Spleen (tissue), 7 donors: ENCODE measurements around the gene MRPL49.

Source experiments
- CTCF ChIP-seq, 11 experiments: fragments of 200-600 bp in 7 of 11; fragments of 450-650 bp in 4 of 11; sonication (generic) in 4 of 11; IDR thresholded peaks in 8 of 11; conservative IDR thresholded peaks in 3 of 11; 1 replicate in 7 of 11; 2 replicates in 4 of 11; pipeline versions ENCODE4 v1.4.0 to v1.8.0; 2016 to 2021; ENCODE audit warnings: antibody characterized with exemption in 11 of 11, inconsistent platforms in 4 of 11, mild to moderate bottlenecking in 1 of 11
- POLR2A ChIP-seq, 3 donors: fragments of 450-650 bp; IDR thresholded peaks; one replicate each; pipeline ENCODE4 v1.5.1; 2017; ENCODE audit warnings: antibody characterized with exemption in 3 of 3, mild to moderate bottlenecking in 1 of 3
- donor health status: DM: no; HTN: no; CAD: no; lungs with moderate emphysema.
- donor health status: DM: no; HTN: no; CAD: no.
- donor health status: DM: no; HTN: no; CAD: no.

GRCh38 chr11:65132238-65132987, 10.3 kb downstream of the MRPL49 start:
- TF ChIP-seq POLR2A (IDR thresholded peaks at IDR 0.05) = peak in 1 of 3 donors; percentile 12
- TF ChIP-seq CTCF (IDR thresholded peaks at IDR 0.05 in 8 of 11, conservative IDR thresholded peaks at IDR 0.05 in 3 of 11) = no peak
